HG02973 (cell line): ENCODE results near the gene ARSH.
"Not testable (repeated sequence)": the region's sequence is repeated elsewhere in the genome, so short reads cannot be mapped to it uniquely, and the experiment has no call there.

Experiments used
- ATAC-seq: cut with Tn5 transposase; IDR thresholded peaks from one replicate; pipeline ENCODE4 v1.9.1; 2021; ENCODE audit warnings: moderate library complexity; ENCODE audit not compliant: unreplicated experiment

Gene ARSH, protein sequence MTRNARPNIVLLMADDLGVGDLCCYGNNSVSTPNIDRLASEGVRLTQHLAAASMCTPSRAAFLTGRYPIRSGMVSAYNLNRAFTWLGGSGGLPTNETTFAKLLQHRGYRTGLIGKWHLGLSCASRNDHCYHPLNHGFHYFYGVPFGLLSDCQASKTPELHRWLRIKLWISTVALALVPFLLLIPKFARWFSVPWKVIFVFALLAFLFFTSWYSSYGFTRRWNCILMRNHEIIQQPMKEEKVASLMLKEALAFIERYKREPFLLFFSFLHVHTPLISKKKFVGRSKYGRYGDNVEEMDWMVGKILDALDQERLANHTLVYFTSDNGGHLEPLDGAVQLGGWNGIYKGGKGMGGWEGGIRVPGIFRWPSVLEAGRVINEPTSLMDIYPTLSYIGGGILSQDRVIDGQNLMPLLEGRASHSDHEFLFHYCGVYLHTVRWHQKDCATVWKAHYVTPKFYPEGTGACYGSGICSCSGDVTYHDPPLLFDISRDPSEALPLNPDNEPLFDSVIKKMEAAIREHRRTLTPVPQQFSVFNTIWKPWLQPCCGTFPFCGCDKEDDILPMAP

DNA sequence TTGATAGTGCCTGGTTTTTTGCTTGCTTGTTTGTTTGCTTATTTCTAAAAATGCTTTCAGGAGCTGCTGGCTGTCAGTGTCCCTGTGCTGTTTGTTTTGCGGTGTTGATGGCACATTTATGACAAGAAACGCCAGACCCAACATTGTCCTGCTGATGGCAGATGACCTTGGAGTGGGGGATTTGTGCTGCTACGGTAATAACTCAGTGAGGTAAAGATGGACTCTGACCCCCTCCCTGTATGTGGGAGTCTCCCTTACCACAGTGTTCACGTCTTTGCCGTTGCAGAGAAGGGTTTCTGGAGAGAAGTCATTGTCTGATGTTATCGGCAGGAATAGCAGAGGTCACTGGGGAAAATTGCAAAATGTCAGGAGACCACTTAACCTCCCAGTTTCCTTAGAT lies at the start of gene ARSH:
TSS of gene ARSH (plus strand) at position 52 of the 400 bp plus-strand sequence. CDS start at position 119, 67 bp downstream.
- no peak for ATAC-seq

- no peak for ATAC-seq
Observed at GRCh38 chrX:2958199-2958598, 48.1 kb upstream of the ARSH start.

DNA sequence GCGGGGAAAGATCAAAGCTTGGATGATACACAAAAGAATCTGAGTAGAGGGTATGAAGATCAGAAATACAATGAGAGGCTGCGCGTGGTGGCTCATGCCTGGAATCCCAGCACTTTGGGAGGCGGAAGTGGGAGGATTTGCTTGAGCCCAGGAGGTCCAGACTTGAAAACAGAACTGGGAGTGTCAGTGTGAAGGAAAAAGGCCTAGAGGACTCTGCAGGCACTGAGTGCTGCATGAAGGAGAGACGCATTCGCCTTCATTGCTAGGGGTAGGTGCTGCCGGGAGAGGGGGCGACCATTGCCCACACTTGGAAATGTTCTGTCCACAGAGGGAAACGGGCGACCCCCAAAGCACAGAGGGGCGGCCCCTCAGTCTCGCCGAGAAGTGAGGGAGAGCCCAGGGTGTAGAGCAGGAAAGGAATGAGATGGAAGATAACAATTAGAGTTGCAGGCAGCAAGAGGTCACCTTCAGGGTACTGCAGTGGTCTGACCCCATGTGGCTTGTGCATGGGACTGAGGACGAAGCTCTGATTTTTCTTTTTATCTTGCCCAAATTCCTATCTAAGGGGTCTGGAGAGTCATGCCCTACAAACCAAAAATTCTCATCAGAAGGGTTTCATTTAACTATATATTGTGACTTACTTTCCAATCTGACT lies 45.4 kb upstream of the ARSH start:
- ATAC-seq = no peak

- no peak for ATAC-seq
Observed at GRCh38 chrX:2962381-2962780, 44.0 kb upstream of the ARSH start.

GRCh38 chrX:2963449-2963848 lies 42.9 kb upstream of the ARSH start:
- not testable (repeated sequence) for ATAC-seq

DNA sequence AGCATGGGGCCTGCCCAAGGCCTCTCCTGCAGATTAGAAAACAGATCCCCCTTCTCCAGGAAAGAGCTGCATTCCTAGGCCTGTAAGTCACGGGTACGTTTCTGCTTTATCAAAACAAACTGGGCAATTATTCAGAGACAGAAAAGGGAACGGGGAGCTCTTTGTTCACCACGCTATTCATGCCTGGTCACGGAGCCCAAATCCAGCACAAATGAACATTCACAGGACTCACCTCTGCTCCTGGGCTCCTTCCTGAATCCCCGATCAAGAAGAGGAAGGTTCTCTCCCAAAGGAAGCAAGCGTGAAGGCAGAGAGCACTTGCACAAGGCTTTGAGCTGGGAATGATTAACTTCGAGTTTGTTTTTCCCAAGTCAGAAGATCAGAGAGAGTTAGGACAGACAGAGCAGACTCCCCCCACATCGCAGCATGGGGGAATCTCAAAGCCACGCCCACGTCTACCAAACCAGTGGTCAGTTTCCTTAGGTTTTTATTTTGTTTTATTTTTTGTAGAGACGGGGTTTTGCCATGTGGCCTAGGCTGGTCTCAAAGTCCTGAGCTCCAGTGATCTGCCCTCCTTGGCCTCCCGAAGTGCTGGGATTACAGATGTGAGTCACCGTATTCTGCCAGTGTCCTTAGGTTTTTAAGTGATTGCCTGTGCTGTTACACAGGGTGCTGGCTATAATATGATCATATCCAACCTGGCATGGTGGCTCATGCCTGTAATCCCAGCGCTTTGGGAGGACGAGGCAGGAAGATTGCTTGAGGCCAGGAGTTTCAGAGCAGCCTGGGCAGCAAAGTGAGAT lies 42.2 kb upstream of the ARSH start:
- ATAC-seq = not testable (repeated sequence)

GRCh38 chrX:2965965-2966364 lies 40.4 kb upstream of the ARSH start:
- no peak for ATAC-seq

DNA sequence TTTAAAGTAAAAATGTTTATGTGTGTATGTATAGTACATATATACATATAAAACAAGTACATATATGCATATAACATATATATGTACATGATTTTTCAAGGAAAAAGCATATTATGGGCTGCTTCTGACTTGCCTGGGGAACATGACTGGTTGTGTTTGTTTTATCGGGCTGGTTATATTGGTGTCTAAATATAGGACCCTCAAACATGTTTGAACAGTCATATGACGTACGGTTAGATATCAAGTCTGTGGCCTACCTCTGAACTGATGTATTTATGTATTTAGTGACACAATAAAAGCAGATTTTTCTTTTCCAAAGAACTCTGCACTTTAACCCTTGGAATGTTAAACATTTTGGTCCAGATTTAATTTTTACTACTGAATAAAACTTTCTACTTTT lies 39.3 kb upstream of the ARSH start:
- no peak for ATAC-seq

DNA sequence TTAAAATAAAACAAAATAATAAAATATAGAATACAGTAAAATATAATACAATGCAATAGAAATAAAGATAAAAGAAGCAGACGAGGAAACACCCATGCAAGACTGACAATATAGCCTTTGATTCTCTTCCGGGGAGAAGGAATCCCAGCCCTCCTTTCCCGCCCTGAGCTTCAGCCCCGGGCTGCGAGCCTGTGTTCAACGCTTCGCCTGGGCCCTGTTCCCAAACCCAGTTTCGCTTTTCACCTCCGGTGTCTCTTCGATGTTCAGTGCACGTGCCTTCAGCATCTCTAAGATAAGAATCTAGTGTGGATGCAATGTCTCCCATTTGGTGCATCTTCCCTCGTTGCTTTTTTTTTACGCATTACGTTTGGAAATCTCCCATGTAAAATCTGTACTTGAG lies 38.8 kb upstream of the ARSH start:
- ATAC-seq = no peak

GRCh38 chrX:2967998-2968909 lies 38.1 kb upstream of the ARSH start:
- ATAC-seq = no peak

- ATAC-seq = no peak
Observed at GRCh38 chrX:2969021-2969420, 37.3 kb upstream of the ARSH start.

- no peak for ATAC-seq
Observed at GRCh38 chrX:2972391-2972790, 34.0 kb upstream of the ARSH start.

DNA sequence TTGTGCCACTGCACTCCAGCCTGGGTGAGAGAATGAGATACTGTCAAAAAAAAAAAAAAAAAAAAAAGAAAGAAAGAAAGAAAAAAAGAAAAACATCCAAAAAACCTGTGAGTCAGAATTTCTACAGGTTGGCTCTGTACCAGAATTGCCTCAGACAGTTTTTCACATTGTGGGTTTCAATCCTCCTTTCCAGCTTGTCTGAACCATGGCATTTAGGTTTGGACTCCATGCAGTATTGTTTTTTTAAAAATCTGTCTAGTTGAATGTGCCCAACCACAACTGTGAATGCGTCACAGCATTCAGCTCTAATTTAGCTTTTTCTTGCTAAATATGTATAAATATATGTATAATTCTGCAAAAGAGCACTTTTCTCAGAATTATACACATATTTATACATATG lies 31.4 kb upstream of the ARSH start:
- no peak for ATAC-seq

DNA sequence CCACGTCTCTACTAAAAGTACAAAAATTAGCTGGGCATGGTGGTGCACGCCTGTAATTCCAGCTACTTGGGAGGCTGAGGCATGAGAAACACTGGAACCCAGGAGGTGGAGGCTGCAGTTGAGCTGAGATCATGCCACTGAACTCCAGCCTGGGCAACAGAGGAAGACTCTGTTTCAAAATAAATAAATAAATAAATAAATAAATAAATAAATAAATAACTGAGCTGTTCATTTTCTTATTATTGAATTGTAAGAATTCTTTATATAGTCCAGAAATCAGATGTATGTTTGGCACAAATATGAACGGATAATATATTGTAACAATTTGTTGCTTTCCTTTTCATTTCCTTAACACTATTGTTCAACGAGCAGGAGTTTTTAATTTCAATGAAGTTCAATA lies 27.7 kb upstream of the ARSH start:
- not testable (repeated sequence) for ATAC-seq

DNA sequence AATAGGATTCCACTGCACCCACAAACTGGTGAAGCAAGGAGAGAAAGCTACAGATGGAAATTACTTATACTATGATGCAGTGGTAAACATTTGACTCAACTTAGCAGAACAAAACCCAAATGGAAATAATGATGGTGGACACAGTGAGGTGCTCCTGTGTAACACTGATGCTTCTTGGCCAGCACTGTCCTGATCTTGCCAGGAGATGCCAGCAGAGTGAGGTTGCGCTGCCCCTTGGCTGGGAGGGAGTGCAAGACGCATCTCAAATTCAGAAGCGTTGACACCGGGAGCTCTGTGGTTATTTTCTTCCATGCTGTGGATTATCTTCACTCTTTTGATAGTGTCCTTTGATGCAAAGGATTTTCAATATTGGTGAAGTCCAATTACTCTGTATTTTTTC lies 22.0 kb upstream of the ARSH start:
- no peak for ATAC-seq

DNA sequence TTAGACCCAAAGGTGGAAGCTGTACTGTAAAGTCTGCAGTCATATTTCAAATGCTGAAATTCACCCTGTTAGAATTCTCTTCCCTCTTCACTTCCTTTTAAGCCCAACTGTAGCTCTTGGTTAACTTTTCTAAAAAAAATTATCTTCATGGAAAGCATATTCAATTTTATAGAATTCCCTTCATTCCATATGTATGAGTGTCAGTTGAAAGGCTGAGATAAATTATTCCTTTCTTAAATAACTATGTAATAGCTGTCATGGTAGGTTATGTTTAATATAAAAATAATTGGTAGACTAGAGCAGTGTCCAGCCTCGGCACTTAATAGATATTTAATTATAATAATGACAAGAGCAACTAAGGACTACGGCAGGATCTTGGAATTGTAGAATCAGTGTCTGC lies 16.8 kb upstream of the ARSH start:
- ATAC-seq = no peak

GRCh38 chrX:3010532-3010931 lies 4.2 kb downstream of the ARSH start:
- ATAC-seq = no peak

DNA sequence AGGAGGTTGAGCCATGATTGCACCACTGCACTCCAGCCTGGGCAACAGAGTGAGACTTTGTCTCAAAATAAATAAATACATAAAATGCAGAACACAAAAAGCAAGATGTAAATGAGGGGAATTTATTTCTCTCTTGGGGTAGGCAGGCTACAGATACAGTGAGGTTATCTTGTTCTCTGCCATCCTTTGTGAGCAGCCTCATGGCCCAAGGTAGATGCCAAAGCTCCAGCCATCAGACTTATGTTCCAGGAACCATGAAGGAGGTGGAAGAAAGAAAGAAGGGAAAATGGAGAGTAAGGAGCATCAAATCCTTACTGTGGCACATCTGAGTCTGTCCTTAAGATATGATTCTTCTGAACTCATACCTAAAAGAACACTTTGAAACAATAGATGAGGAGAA lies 11.1 kb downstream of the ARSH start:
- ATAC-seq = no peak

DNA sequence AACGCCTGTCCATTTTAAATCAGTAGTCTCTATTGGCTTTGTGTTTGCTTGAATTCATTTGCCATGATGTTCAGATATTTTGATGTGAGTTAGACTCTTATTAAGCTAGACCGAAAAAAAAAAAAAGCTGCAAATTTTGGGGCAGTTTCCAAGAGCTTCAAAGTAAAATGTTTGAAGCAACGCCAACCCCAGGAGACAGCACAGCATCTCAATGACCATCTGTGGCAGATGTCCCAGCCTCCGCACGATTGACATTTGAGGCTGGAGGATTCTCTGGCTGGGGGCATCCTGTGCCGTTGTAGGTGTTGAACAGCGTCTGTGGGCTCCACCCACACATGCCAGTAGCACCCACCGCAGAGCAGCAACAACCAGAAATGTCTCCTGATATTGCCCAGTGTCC lies 17.8 kb downstream of the ARSH start:
- ATAC-seq = no peak

DNA sequence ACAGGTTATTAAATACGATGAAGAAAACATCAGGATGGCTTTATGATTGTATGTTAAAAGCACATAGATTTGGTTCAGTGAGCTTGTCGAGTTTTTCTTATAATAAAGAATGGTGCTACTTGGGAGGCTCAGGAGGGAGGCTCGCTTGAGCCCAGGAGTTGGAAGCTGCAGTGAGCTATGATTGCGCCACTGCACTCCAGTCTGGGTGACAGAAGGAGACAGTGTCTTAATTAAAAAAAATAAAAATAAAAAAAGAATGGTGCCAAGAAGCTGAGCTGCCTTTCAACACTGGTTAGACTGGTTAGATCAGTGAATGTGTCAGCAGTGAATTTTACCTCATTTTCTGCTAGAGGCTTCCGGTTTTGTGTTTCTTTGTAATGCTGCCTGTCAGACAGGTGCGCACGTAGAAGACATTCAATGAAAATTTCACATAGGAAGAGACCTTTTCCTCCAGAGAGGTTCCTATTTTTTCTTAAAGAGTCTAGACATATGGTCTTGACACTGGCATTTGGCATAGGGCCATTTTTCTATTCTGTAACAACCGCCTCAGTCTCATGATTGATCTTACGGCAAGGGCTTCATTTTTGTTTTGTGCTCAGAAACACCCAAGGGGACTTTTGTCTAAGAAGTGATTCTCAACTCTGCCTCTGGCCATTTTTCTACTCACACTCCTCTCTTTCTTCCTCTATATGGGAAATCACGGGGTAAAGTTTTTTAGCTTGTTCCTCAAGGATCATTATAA lies 19.9 kb downstream of the ARSH start:
- no peak for ATAC-seq
